Measurements from ENCODE around the gene POLR3F.

DNA sequence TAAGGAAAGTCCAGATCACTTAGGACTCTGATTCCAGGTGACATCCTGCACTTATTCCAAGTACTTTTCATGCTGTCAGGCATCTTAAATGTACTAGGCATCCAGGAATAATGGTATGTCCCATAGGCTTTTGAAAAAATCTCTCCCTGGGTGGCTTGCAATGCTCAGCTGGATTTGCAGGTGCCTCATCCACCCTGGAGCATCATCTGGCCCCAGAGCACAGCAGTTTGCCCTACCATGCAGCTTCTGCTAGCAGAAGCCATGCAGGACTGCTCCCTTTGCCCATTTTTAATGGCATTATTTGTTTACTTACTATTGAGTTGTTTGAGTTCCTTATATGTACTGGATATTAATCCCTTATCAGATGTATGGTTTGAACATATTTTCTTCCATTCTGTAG lies 45.6 kb upstream of the POLR3F start:
- TF ChIP-seq EP300 (IDR thresholded peaks at IDR 0.05) (no peak), CTCF (IDR thresholded peaks at IDR 0.05) (no peak), POLR2A (IDR thresholded peaks at IDR 0.05) (no peak)
